Endothelial cell (in vitro differentiated cells): ENCODE data around the gene DRAXIN. TPM values are rescaled to one million over a fixed set of nuclear protein-coding genes. Genes with fewer than 3 reads are reported as not detected.

Experiments
- DNase-seq: peaks from one replicate; pipeline ENCODE4 v3.0.0; 2021; ENCODE audit warnings: low spot score
- H3K27ac Mint-ChIP-seq: one replicate; pipeline ENCODE4 v1.8.0; 2021; ENCODE audit warnings: mixed read lengths, inconsistent platforms; ENCODE audit not compliant: unreplicated experiment
- H3K27me3 Mint-ChIP-seq: one replicate; pipeline ENCODE4 v1.8.0; 2021; ENCODE audit warnings: mild to moderate bottlenecking, moderate library complexity, mixed read lengths, inconsistent platforms; ENCODE audit not compliant: unreplicated experiment
- H3K36me3 Mint-ChIP-seq: one replicate; pipeline ENCODE4 v1.8.0; 2021; ENCODE audit warnings: mild to moderate bottlenecking, low read depth, mixed read lengths, inconsistent platforms; ENCODE audit not compliant: unreplicated experiment
- H3K4me1 Mint-ChIP-seq: one replicate; pipeline ENCODE4 v1.8.0; 2021; ENCODE audit warnings: mild to moderate bottlenecking, mixed read lengths, inconsistent platforms; ENCODE audit not compliant: unreplicated experiment
- H3K4me3 Mint-ChIP-seq: one replicate; pipeline ENCODE4 v1.8.0; 2021; ENCODE audit warnings: mild to moderate bottlenecking, mixed read lengths, inconsistent platforms; ENCODE audit not compliant: unreplicated experiment
- H3K9me3 Mint-ChIP-seq: one replicate; pipeline ENCODE4 v1.8.0; 2021; ENCODE audit warnings: mixed read lengths, inconsistent platforms; ENCODE audit not compliant: unreplicated experiment
- total RNA-seq: library from RNA; stranded (reverse); fragmentation: NEBNext Ultra II Directional; extraction: Animal tissue kit (Norgen Biotek cat#: 25700); gene quantifications from one replicate; pipeline ENCODE4 v1.2.1, GENCODE V29; 2021; ENCODE audit not compliant: unreplicated experiment
- TF ChIP-seq, protein P1 (sequence below): fragments of 200-600 bp; sonication (generic); IDR thresholded peaks from one replicate; pipeline ENCODE4 v1.5.0; 2021; ENCODE audit warnings: antibody characterized with exemption; ENCODE audit not compliant: unreplicated experiment

DRAXIN gene
- total RNA-seq, 1 donor from 2014 or later, result 0.46 TPM

- H3K4me1 Mint-ChIP-seq, result no peaks in the 10 kb centered on the region
- no peak for DNase-seq
- no peaks in the 10 kb centered on the region for H3K9me3 Mint-ChIP-seq
- H3K27me3 Mint-ChIP-seq, result peaks cover 7% of the 10 kb centered on the region
- H3K36me3 Mint-ChIP-seq, result no peaks in the 10 kb centered on the region
- no peak overlapping the region for H3K4me3 Mint-ChIP-seq
- TF ChIP-seq, protein P1, sequence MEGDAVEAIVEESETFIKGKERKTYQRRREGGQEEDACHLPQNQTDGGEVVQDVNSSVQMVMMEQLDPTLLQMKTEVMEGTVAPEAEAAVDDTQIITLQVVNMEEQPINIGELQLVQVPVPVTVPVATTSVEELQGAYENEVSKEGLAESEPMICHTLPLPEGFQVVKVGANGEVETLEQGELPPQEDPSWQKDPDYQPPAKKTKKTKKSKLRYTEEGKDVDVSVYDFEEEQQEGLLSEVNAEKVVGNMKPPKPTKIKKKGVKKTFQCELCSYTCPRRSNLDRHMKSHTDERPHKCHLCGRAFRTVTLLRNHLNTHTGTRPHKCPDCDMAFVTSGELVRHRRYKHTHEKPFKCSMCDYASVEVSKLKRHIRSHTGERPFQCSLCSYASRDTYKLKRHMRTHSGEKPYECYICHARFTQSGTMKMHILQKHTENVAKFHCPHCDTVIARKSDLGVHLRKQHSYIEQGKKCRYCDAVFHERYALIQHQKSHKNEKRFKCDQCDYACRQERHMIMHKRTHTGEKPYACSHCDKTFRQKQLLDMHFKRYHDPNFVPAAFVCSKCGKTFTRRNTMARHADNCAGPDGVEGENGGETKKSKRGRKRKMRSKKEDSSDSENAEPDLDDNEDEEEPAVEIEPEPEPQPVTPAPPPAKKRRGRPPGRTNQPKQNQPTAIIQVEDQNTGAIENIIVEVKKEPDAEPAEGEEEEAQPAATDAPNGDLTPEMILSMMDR, result peak; percentile 7
- H3K27ac Mint-ChIP-seq, result no peak overlapping the region
These were observed 27.0 kb upstream of the DRAXIN start for GRCh38 chr1:11664336-11665065.

GRCh38 chr1:11668516-11668915 lies 23.0 kb upstream of the DRAXIN start:
- no peak for DNase-seq
- Mint-ChIP-seq H3K4me3 (no peak overlapping the region), H3K27ac (no peak overlapping the region), H3K9me3 (no peaks in the 10 kb centered on the region), H3K4me1 (no peaks in the 10 kb centered on the region), H3K36me3 (no peaks in the 10 kb centered on the region), H3K27me3 (no peaks in the 10 kb centered on the region)
- TF ChIP-seq, protein P1, result no peak

DNA sequence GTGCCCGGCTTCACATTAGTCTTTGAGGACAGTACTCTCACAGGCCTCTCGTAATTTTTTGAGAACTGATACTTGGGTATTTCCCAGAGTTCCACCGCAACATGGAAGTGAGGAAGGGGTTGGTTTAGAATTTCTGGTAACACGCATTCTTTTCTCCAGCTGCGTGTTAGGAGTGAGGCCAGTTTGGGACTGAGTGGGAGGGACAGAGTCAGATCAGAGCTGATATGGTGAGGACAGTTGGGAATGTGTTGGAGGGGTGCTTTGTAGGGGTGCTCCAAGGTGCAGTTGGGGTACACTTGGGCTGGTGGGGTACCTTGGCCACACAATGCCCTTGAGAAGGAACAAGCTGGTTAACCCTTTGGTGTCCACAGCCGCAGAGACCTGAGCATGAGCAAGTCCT lies 20.8 kb upstream of the DRAXIN start:
- Mint-ChIP-seq H3K27me3 (no peaks in the 10 kb centered on the region), H3K36me3 (peaks cover 3% of the 10 kb centered on the region), H3K4me3 (no peak overlapping the region), H3K27ac (no peak overlapping the region), H3K9me3 (no peaks in the 10 kb centered on the region), H3K4me1 (no peaks in the 10 kb centered on the region)
- DNase-seq, result no peak
- TF ChIP-seq, protein P1, result no peak

- Mint-ChIP-seq H3K4me1 (no peaks in the 10 kb centered on the region), H3K9me3 (no peaks in the 10 kb centered on the region), H3K36me3 (peaks cover 4% of the 10 kb centered on the region), H3K27ac (no peak overlapping the region), H3K4me3 (no peak overlapping the region), H3K27me3 (no peaks in the 10 kb centered on the region)
- TF ChIP-seq, protein P1, result no peak
- no peak for DNase-seq
These were observed 20.3 kb upstream of the DRAXIN start for GRCh38 chr1:11671205-11671543.

- no peaks in the 10 kb centered on the region for H3K9me3 Mint-ChIP-seq
- no peaks in the 10 kb centered on the region for H3K27me3 Mint-ChIP-seq
- H3K36me3 Mint-ChIP-seq, result peaks cover 4% of the 10 kb centered on the region
- no peak for DNase-seq
- no peak overlapping the region for H3K4me3 Mint-ChIP-seq
- H3K27ac Mint-ChIP-seq, result no peak overlapping the region
- TF ChIP-seq, protein P1, result no peak
- no peaks in the 10 kb centered on the region for H3K4me1 Mint-ChIP-seq
These were observed 19.8 kb upstream of the DRAXIN start for GRCh38 chr1:11671544-11672286.
